Activated CD4-positive, alpha-beta T cell treated with anti-CD3 and anti-CD28 coated beads, Interleukin-2, amount 50 U/mL, for 16 hours (primary cell): ENCODE measurements around the gene RAB3GAP2.
A peak's percentile ranks its signal among the peaks of the same experiment; 100 is the strongest.
"Not testable (repeated sequence)": the region's sequence is repeated elsewhere in the genome, so short reads cannot be mapped to it uniquely, and the experiment has no call there.

Experiments
- DNase-seq: peaks from one replicate; pipeline ENCODE4 v3.0.0-alpha.2; 2020

The RAB3GAP2 gene

DNA sequence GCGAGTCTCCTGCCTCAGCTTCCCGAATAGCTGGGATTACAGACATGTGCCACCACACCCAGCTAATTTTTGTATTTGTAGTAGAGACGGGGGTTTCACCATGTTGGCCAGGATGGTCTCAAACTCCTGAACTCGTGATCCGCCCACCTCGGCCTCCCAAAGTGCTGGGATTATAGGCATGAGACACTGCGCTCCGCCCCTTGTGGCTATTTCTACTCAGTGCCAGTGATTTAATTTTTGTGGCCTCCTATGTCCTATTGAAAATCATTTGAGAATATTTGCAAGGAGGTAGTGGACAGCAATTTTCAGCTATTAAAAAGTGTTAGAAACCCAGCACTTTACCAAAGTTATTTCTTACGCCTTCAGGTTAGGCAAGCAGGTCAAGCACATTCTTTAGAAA, 36.0 kb downstream of the RAB3GAP2 start:
- DNase-seq: not testable (repeated sequence)

DNA sequence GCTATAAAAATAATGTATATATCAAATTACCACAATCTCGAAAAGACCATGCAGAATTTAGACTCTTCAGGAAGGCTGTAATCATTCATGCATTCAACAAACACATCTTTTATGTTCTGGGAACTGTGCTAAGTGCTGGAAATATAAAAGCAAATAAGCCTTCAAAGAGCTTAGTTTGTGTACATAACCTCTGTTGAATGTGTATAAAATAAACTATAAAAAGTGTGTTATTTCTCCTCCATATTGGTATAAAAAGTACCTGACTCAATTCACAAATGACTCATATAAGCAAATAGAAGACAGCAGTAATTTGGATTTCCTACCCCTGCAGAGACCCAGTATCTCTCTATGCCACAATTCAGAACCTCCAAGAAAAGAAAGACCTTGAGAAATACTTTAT, 36.8 kb downstream of the RAB3GAP2 start:
- DNase-seq: no peak

DNA sequence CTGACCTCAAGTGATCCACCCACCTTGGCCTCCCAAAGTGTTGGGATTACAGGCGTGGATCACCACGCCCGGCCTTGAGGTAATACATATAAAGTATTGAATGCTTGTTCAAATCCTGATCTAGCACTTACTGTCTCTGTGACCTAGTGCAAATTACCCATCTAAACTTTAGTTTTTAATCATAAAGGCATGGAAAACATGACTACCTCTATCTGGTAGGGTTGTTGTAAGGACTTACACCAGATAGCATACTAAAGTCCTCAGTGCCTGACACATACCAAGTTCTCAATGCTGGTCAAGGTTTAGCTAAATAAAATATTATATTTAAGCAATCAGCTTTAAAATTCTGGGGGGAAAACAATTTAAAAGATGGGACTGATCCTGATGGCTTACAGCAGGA, 38.3 kb downstream of the RAB3GAP2 start:
- no peak for DNase-seq

DNA sequence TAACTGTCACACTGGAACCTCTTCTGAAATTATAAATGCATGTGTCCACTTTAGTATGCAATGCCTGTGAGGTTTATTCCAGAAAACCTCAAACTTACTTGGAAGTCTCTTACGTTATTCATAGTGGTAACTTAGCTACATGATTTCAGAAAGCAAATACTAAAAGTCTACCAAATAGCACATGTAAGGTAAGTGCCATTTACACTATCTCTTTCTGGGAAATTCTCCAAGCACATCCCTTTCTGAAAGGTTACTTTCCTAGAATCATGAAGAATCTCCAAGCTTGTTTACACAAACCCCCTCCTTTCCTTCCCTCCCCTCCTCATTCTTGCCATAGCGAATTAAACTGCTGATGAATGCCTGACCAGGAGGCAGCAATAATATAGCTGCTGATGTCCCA, 42.5 kb downstream of the RAB3GAP2 start:
- DNase-seq: no peak

DNA sequence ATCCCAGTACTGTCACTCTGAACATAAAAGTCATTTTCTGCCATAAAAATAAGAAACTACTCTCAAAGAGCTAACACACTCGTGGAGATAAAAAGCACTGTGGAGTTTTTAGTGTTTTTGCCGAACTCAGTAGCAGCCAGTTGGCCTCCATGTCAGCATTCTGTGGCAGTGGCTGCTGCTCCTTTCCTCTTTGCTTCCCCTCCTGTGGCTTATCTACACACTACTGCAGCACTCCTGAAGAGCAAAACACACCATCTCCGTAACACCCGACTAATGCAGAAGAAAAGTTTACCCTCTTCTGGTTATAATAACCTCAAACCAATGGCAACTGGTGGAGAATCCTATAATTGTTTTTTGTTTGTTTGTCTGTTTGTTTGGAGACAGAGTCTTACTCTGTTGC, 44.9 kb downstream of the RAB3GAP2 start:
- DNase-seq: no peak

DNA sequence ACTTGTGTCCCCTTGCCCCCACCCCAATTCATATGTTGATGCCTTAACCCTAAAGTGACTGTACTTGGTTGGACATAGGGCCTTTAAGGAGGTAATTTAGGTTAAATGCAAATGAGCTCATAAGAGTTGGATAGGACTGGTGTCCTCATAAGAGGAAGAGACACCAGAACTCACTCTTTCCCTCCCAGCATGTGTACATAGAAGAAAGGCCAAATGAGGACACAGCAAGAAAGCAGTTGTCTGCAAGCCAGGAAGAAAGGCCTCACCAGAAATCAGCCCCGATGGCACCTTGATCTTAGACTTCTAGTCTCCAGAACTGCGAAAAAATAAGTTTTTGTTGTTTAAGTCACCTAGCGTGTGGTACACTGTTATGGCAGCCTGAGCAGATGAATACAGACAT, 45.5 kb downstream of the RAB3GAP2 start:
- DNase-seq: no peak

DNA sequence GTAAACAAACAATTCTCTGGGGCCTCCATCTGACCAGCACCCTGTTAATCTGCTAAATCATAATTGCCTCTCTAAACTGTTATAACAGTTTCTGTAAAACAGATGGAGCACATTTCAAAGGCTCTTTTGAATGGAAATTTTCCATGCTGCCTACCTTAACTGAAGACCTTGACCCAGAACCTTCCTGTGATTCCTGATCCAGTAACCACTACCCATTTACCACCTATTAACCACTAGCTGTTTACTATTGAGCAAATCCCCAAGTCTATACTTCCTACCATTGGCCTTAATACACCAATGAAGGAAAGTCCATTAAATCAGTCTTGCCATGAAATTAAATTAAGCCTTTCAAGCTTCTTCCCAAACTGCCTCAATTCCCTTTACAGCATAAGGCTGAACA, 46.3 kb downstream of the RAB3GAP2 start:
- DNase-seq: no peak

DNA sequence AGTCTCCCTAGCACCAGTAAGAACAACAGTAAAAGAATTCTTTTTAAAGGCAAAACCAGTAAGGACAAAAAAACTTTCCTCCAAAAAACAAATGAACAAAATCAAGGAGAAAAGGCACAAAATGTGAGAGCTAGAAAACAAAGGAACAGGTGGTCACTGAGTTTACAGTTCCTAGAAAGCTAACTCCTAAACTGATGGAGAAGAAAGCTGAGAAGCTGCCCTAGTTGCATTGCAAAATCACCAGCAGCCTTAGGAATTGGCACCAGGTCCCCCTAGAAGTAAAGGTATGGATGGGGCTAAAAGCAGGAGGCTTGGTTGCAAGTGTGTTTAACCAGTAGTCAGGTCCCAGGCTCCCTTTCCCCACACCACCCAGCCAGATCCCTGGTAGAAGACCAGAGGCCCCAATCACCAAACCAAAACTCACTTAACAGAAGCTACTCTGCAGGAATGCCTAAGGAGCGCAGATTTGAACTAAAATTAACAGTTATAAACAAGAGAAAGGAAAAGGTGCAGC, 47.6 kb downstream of the RAB3GAP2 start:
- DNase-seq: no peak

DNA sequence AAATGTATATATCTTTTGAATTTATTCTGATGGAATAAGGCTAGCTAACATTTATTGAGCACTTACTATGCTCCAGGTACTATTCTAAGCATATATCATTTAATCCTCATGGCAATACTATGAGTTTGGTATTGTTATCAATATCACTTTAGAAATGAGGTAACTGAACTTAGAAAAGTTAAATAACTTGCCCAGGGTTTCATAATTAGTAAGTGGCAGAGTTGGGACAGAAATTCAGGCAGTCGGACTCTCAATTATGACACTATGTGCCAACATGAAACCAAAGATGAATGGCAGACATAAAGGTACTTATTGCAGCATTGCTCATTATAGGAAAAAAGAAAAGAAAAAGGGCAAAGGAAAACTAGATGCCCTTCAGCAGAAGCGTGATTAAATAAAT, 48.2 kb downstream of the RAB3GAP2 start:
- peak; percentile 76 for DNase-seq

DNA sequence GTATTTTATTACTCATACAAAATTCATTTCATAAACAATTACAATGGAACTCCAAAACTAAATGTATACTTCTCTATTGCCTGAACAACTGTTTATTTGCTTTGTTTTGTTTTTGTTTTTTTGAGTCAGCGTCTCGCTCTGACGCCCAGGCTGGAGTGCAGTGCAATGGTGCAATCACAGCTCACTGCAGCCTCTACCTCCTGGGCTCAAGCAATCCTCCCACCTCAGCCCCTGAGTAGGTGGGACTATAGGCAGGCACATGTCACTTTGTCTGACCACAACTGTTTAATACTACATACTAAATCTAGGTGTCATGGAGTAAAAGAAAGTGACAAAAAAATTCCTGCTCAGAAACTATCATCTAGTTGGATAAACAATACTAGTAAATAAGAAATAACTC, 49.3 kb downstream of the RAB3GAP2 start:
- no peak for DNase-seq

DNA sequence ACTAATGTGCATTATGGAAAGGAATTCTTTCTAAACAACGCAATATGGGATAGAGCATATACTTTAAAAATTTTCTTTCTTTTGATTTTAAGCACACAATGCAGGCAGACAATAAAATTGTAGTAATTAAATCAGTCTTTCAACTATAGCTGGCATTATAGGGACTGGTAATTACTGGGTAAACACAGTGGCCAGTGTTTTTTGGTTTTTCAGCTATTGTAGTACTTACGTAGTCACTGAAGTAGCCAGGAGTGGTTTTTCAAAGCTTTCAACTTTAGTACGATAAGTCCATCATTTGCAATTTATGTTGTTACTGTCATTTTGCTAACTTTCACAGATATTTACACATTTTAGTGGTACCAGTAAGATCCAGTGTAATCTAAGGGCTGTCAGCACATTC, 50.6 kb downstream of the RAB3GAP2 start:
- DNase-seq: no peak

DNA sequence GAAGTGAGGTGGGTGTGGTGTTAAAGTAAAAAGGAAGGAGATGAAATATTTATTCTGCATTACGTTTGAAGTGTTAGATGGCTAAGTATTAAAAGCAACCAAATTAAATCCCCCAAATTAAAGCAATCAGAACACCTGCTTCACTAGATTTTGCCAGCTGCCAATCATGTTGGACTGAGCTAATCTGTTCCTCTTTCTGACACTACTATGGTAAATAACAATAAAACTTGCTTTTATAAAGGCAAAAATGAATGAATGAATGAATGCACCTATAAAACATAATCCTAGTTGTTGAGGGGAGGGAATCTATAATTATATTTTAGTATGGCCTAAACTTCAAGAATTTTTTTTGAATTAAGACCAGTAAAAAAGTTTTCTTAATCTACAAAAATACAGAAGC, 51.0 kb downstream of the RAB3GAP2 start:
- DNase-seq: no peak

DNA sequence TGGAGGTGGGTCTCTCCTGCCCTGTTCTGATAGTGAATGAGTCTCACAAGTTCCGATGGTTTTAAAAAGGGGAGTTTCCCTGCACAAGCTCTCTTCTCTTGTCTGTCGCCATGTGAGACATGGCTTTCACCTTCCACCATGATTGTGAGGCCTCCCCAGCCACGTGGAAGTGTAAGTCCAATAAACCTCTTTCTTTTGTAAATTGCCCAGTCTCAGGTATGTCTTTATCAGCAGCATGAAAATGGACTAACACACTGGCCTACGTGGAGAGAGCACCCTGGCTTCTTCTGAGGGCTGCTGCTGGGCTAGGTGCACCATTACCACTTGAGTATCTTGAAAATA, 51.6 kb downstream of the RAB3GAP2 start:
- not testable (repeated sequence) for DNase-seq

DNA sequence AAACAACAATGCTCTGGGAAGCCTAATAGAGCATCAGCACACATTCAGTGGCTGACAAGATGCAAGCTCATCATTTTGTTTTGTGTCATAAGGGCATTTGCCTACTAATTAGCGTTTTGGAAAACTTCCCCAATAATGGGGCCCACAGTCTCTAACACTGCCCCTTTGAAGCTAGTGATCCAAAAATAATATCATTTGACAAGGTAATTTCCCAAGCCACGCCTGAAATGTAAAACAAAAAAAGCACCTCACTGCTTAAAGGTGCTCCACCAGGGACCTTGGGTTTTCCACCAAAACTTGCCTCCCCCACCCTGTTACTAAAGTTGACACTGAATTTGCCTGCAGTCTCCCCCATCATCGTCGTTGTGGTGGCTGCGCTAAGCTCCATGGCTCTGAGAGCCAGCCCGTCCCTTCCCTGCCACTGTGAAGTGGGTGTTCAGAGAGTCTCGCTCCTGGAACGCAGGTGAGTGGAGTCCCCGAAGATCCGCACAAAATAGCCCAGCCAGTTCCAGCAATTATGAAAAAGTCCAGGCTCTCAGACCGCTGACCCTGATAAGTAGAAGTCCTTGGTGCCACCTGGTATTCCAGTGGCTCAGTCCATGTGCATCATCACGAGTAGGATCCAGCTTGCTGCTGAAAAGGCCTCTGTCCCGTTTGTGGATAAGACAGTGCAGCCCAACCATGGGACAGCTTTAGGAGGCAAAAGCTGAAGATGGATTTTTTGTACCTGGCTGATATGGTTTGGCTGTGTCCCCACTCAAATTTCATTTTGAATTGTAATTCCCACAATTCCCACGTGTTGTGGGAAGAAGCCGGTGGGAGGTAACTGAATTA, 52.2 kb downstream of the RAB3GAP2 start:
- DNase-seq: no peak

DNA sequence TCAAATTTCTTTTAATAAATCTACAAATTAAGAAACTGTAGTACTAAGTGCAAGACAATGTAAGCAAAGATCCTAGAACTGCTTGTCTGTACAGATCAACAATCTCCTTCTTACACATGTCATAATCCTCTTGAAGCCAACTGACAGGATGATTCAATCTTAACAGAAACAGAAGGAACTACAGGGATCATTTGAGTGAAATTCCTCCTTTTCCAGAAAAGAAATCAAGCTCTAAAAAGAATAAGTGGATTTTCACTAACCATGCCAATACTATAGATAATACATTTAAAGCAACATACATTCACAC, 53.2 kb downstream of the RAB3GAP2 start:
- no peak for DNase-seq

DNA sequence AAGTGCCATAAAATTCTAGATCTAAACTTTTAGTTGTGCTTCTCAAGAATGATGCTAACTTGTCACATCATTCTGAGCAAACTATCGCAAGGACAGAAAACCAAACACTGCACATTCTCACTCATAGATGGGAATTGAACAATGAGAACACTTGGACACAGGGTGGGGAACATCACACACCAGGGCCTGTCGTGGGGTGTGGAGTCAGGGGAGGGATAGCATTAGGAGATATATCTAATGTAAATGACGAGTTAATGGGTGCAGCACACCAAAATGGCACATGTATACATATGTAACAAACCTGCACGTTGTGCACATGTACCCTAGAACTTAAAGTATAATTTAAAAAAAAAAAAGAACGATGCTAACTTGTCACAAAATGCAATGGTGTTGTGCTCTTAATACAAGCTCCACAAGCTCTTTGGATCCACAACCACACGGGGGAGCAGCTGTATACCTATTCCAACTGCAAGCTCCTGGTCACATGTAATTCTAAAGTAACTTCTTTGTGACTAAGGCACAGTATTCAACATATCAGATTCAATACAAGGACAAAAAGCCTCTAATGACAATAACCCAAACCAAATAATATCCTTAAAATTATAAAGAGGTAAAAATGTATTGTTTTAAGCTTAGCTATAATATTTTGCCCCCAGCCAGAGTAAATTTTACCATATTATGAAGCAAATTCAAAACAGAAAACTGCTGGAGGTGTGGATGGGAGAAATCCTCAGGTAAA, 53.7 kb downstream of the RAB3GAP2 start:
- peak; percentile 28 for DNase-seq

DNA sequence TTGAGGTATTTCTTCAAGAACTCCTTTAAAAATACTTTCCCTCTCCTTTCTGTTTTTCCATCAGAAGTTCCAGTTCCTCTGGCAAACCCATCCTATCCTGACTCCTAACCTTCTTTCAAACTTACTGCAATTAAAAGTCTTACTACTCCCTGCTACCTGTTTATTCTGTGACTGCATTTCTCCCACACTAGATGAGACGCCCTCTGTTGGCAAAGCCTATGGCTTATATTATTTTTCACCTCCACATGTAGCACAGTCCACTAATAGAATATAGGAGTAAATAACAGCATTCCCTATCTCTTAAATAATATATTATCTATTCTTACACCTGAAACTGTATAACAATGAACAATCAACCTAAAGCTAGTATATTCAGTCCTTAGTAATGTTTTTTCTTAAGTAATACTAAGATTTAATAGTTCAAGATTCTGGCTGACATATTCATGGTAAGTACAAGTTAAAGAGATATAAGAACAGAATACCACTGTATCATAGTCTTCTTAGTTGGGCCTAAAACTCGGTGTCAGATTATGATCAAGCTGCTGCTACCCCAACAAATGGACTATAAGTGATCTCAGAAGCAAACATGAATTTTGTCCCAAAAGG, 54.8 kb downstream of the RAB3GAP2 start:
- DNase-seq: no peak

DNA sequence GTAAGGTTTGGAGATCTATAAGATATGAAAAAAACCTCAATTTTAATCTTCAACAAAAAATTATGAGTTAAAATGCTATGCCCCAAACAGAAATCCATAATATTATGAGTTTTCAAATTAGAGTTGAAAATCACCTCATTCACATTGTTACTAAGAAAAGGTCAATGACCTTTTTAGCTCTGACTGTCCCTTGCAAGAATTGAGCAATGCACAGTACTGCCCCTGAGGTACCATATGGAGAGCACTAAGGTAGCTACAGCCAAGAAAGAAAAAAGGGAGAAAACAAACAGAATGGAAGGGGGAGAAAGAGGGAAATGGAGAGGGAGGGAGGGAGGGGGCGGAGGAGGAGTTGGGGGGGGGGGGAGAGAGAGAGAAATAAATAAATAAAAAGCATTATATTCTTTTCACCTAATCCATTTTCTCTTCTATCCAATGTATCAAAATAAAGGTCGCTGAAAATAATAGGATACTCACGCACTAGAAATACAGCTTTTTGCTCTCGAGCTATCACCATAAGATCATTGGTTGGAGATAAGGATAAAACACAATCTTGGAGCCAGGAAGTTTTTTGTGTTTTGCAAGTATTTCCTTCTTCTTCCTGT, 58.8 kb downstream of the RAB3GAP2 start:
- no peak for DNase-seq

DNA sequence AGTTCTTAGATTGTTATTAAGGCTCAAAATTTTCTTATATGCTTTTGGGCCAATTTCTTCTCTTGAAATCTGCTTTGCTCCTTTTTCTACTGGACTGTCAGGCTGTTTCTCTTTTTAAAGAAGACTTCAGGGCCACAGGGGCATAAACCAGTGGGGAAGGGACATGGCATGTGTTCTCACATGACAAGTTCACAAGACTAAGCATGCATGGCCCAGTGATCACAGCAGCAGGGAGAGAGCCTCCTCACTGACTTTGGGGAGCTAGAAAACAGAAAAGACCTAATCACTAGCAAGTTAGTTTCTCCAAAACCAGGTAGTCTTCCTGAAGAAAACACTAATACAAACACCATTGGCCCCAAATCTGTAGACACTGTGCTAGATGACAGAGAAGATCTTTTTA, 64.8 kb downstream of the RAB3GAP2 start:
- DNase-seq: no peak

DNA sequence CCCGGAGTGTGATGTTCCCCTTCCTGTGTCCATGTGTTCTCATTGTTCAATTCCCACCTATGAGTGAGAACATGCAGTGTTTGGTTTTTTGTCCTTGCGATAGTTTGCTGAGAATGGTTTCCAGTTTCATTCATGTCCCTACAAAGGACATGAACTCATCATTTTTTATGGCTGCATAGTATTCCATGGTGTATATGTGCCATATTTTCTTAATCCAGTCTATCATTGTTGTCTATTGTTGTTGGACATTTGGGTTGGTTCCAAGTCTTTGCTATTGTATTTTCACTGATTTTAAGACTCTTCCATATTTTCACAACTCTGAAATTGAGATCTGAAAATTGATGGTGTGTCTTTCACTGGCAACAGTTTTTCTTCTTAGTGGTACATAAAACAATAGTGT, 67.5 kb downstream of the RAB3GAP2 start:
- not testable (repeated sequence) for DNase-seq

DNA sequence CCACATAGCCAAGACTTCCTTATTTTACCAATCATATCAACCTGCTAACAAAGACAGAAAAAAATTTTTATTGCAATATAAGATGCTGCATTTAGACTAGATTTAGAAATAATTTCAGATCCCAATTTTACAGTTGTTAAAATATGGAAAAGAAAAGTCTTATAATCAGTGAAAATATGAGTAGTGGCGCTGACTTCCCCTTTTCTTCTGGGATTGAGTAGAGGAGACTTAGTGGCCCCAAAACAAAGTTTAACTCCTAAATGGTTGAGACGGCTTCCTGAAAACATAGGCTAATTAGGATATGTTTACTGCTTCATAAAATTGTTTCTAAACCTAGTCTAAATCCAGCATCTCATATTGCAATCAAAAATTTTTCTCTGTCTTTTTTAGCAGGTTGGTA, 68.4 kb downstream of the RAB3GAP2 start:
- no peak for DNase-seq

DNA sequence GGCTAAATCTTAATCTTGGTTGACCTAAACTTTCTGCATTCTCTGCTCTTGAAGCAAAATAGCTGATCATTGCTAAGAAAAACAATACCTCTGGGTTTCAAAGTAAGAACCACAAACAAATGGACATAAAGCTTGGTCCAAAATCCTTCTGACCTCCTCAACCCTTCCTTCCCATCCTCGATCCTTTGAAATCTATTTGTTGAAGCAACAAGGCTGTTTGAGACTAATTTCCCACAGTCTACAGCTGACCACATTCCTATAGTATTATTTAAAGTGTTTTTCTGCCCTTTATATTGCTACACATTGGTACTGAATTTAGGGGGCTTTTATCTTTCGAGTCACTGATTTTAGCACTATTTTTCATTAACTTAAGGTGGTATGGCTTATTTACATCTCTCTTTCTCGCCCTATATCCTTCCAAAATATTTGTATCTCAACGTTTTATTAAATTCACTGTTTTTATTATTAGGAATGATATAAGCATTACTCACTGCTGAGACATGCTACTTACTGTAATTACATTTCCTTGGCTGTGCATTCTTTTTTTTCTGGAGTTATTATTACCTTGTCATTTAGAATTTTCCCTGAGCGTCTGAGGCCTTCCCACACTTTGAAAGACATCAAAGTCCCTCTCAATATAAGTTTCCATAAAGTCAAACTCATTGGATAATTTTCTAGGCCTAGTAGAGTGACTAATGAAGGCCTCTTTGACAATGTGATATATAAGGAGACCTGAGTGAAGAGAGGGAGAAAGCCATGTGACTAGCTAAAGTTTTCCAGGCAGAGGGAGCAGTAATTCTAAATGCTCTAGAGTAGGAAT, 73.9 kb downstream of the RAB3GAP2 start:
- no peak for DNase-seq

DNA sequence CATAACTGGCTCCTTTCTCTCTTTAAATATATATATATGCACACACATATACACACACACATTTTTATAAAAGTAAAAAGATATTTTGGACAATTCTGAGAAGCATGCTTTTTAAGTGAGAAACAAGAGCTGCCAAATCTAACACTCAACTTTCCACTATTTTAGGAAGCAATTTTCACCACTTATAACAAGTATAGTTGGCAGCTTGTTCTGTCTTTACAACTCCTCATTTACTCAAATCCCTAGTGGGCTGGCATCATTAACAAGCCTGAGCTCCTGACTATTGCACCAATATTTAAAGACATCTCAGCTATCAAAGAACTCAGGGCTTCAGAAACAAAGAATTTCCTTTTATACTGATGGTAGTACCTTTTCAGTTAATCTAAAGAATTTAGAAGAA, 76.6 kb downstream of the RAB3GAP2 start:
- DNase-seq: no peak
